Prostate gland (tissue), 2 donors: Measurements from ENCODE around the gene BCR.

Experiments
- POLR2A ChIP-seq: fragments of 450-650 bp; IDR thresholded peaks from one replicate; pipeline ENCODE4 v1.6.1; 2016; ENCODE audit warnings: antibody characterized with exemption, mild to moderate bottlenecking
- POLR2AphosphoS5 ChIP-seq: sonication (generic); formaldehyde crosslinking; IDR thresholded peaks from one replicate; pipeline ENCODE4 v1.6.1; 2017; ENCODE audit warnings: antibody characterized with exemption
- TF ChIP-seq, protein P1 (sequence below), 4 experiments: fragments of 200-600 bp in 2 of 4; fragments of 450-650 bp in 2 of 4; sonication (generic) in 2 of 4; IDR thresholded peaks; 1 replicate in 3 of 4; 2 replicates in 1 of 4; pipeline ENCODE4 v1.5.1; 2016 to 2019; ENCODE audit warnings: antibody characterized with exemption in 4 of 4, mild to moderate bottlenecking in 2 of 4, moderate library complexity in 2 of 4

GRCh38 chr22:23246982-23247766 is 66.9 kb downstream of the BCR start:
- TF ChIP-seq, protein P1, sequence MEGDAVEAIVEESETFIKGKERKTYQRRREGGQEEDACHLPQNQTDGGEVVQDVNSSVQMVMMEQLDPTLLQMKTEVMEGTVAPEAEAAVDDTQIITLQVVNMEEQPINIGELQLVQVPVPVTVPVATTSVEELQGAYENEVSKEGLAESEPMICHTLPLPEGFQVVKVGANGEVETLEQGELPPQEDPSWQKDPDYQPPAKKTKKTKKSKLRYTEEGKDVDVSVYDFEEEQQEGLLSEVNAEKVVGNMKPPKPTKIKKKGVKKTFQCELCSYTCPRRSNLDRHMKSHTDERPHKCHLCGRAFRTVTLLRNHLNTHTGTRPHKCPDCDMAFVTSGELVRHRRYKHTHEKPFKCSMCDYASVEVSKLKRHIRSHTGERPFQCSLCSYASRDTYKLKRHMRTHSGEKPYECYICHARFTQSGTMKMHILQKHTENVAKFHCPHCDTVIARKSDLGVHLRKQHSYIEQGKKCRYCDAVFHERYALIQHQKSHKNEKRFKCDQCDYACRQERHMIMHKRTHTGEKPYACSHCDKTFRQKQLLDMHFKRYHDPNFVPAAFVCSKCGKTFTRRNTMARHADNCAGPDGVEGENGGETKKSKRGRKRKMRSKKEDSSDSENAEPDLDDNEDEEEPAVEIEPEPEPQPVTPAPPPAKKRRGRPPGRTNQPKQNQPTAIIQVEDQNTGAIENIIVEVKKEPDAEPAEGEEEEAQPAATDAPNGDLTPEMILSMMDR (IDR thresholded peaks at IDR 0.05) = no peak
- TF ChIP-seq POLR2AphosphoS5 (no peak), POLR2A (no peak)
